HEK293T (cell line): Measurements from ENCODE around the gene RNF26.

Experiments used
- CTCF ChIA-PET: fragments of 350-600 bp; formaldehyde crosslinking; extraction: SDS; loops from one replicate; lab custom pipeline; 2021; ENCODE audit warnings: antibody characterized with exemption, inconsistent platforms; lab: Yijun Ruan, JAX
- POLR2A ChIA-PET: fragments of 350-600 bp; formaldehyde crosslinking; extraction: SDS; loops from one replicate; lab custom pipeline; 2020; ENCODE audit warnings: antibody characterized with exemption, inconsistent platforms; lab: Yijun Ruan, JAX
- DNase-seq: peaks from one replicate; pipeline ENCODE4 v3.0.0; 2012; ENCODE audit warnings: mixed read lengths; ENCODE audit errors: extremely low spot score
- ARNT ChIP-seq: fragments of 450-650 bp; IDR thresholded peaks from 2 replicates; pipeline ENCODE4 v1.6.1; 2017; ENCODE audit warnings: mild to moderate bottlenecking
- BHLHE40 ChIP-seq: fragments of 450-650 bp; IDR thresholded peaks from 2 replicates; pipeline ENCODE4 v1.6.1; 2016; ENCODE audit warnings: mild to moderate bottlenecking, moderate library complexity, borderline replicate concordance
- CTBP1 ChIP-seq: fragments of 450-650 bp; IDR thresholded peaks from 2 replicates; pipeline ENCODE4 v1.6.1; 2016; ENCODE audit warnings: borderline replicate concordance
- ELF4 ChIP-seq: fragments of 450-650 bp; IDR thresholded peaks from 2 replicates; pipeline ENCODE4 v1.6.1; 2017; ENCODE audit warnings: antibody characterized with exemption
- FOXA1 ChIP-seq: fragments of 450-650 bp; IDR thresholded peaks from 2 replicates; pipeline ENCODE4 v1.6.1; 2016; ENCODE audit warnings: mild to moderate bottlenecking
- FOXK2 ChIP-seq: fragments of 450-650 bp; IDR thresholded peaks from 2 replicates; pipeline ENCODE4 v1.6.1; 2016; ENCODE audit warnings: mild to moderate bottlenecking
- FOXM1 ChIP-seq: fragments of 450-650 bp; IDR thresholded peaks from 2 replicates; pipeline ENCODE4 v1.6.1; 2017; ENCODE audit warnings: mild to moderate bottlenecking, borderline replicate concordance
- HDGF ChIP-seq: fragments of 450-650 bp; IDR thresholded peaks from 2 replicates; pipeline ENCODE4 v1.6.1; 2017; ENCODE audit warnings: antibody characterized with exemption, borderline replicate concordance
- L3MBTL2 ChIP-seq: fragments of 450-650 bp; conservative IDR thresholded peaks from 2 replicates; pipeline ENCODE4 v1.6.1; 2016; ENCODE audit warnings: mild to moderate bottlenecking
- LEF1 ChIP-seq: fragments of 450-650 bp; IDR thresholded peaks from 2 replicates; pipeline ENCODE4 v1.6.1; 2017; ENCODE audit warnings: mild to moderate bottlenecking, borderline replicate concordance
- NFRKB ChIP-seq: fragments of 450-650 bp; IDR thresholded peaks from 2 replicates; pipeline ENCODE4 v1.6.1; 2016; ENCODE audit warnings: mild to moderate bottlenecking, moderate library complexity
- SP1 ChIP-seq: fragments of 450-650 bp; IDR thresholded peaks from 2 replicates; pipeline ENCODE4 v1.6.1; 2017
- SUZ12 ChIP-seq: fragments of 450-650 bp; IDR thresholded peaks from 2 replicates; pipeline ENCODE4 v1.6.1; 2016; ENCODE audit warnings: mild to moderate bottlenecking
- TARDBP ChIP-seq: fragments of 450-650 bp; IDR thresholded peaks from 2 replicates; pipeline ENCODE4 v1.6.1; 2016
- ZNF384 ChIP-seq: fragments of 450-650 bp; IDR thresholded peaks from 2 replicates; pipeline ENCODE4 v1.6.1; 2016
- TF ChIP-seq, protein P1 (sequence below): fragments of 450-650 bp; IDR thresholded peaks from 2 replicates; pipeline ENCODE4 v1.6.1; 2016

Gene RNF26

DNA sequence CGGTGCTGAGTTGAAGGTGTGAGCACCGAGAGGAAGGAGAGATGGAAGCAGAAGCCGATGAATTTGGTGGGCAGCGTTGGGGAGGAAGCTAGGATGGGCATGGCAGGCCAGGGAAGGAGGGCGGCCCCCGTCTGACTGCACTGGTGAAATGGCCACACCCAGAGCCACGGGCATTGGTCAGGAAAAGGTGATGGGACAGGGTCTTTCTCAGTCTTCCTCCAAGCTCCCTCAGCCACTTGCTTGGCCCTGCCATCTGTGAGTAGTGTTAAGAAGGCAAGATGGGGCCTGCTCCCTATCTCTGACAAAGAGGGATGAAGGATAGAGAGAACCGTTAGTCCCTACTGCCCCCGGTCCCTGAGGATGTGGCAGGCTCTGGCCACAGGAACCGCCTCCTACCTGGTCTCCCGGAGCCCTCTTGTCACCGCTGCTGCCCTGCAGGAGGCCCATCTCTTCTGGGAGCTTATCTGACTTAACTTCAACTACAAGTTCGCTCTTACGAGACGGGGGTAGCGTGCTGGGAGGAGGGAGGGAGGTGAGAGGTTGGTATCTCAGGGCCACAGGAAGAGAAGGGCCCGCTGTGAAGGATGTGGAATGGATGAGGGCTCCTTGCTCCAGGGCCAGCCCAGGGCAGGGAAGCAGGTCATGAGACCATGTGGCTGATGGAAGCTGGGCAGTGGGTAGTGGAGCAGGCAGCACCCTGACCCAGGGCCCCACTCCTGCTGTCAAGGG is 24.2 kb upstream of the RNF26 start:
- CTCF ChIA-PET, result interaction anchor here (0.8 kb wide), 1 partner anchor 64 kb away, joined by 3 read pairs; no protein-coding TSS in a partner anchor

DNA sequence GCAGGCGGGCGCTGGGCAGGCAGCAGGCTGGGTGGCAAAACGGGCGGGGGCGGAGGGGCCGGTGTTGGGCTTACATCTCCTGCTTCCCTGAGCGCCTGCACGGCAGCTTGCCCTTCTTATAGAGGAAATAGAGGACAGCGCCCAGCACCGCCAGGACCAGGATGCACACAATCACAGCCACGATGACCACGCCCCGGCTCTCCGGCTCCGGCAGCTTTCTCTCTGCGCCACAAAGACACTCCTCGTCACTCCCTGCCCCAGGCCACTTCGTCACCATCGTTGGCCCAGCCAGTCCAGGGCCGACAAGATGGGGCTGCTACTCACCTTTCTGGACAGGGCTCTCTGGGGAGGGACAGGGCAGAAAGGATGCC is 23.7 kb upstream of the RNF26 start:
- no peak for TF ChIP-seq ELF4
- TF ChIP-seq LEF1, result no peak
- no peak for TF ChIP-seq ZNF384
- no peak for TF ChIP-seq BHLHE40
- TF ChIP-seq NFRKB, result no peak
- TF ChIP-seq, protein P1, sequence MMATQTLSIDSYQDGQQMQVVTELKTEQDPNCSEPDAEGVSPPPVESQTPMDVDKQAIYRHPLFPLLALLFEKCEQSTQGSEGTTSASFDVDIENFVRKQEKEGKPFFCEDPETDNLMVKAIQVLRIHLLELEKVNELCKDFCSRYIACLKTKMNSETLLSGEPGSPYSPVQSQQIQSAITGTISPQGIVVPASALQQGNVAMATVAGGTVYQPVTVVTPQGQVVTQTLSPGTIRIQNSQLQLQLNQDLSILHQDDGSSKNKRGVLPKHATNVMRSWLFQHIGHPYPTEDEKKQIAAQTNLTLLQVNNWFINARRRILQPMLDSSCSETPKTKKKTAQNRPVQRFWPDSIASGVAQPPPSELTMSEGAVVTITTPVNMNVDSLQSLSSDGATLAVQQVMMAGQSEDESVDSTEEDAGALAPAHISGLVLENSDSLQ, result no peak
- TF ChIP-seq FOXK2, result no peak
- TF ChIP-seq ARNT, result no peak
- no peak for TF ChIP-seq CTBP1
- TF ChIP-seq TARDBP, result no peak
- TF ChIP-seq FOXM1, result no peak
- TF ChIP-seq SP1, result no peak
- CTCF ChIA-PET, result interaction anchor here (0.8 kb wide), 1 partner anchor 63 kb away, joined by 3 read pairs; no protein-coding TSS in a partner anchor
- POLR2A ChIA-PET, result interaction anchor here (1.1 kb wide), 1 partner anchor 8 kb away, joined by 3 read pairs; no protein-coding TSS in a partner anchor
- no peak for DNase-seq

More for the DNA sequence above, 24.2 kb upstream of the RNF26 start:
- POLR2A ChIA-PET, result interaction anchor here (1.1 to 1.2 kb wide), 2 partner anchors 9 to 24 kb away, joined by 3 to 6 read pairs; partner anchors contain the start of gene RNF26
- DNase-seq, result no peak
- TF ChIP-seq CTBP1 (no peak), L3MBTL2 (no peak), ZNF384 (no peak), FOXK2 (no peak), ELF4 (no peak), FOXM1 (no peak), TARDBP (no peak), HDGF (no peak), SUZ12 (no peak), NFRKB (no peak), FOXA1 (no peak), SP1 (no peak), LEF1 (no peak), BHLHE40 (no peak)
- TF ChIP-seq, protein P1, result no peak

- ChIA-PET POLR2A (no interaction called here), CTCF (interaction anchor here (0.6 to 1.1 kb wide), 2 partner anchors 59 to 406 kb away, joined by 3 read pairs; no protein-coding TSS in a partner anchor)
- no peak for TF ChIP-seq ZNF384
- no peak for TF ChIP-seq SP1
- TF ChIP-seq L3MBTL2, result no peak
- TF ChIP-seq ARNT, result no peak
- TF ChIP-seq, protein P1, result no peak
- TF ChIP-seq LEF1, result no peak
- TF ChIP-seq HDGF, result no peak
- no peak for TF ChIP-seq CTBP1
- TF ChIP-seq FOXA1, result no peak
- no peak for TF ChIP-seq BHLHE40
- TF ChIP-seq TARDBP, result no peak
- TF ChIP-seq FOXK2, result no peak
- TF ChIP-seq NFRKB, result no peak
- no peak for TF ChIP-seq SUZ12
- TF ChIP-seq FOXM1, result no peak
- no peak for TF ChIP-seq ELF4
- no peak for DNase-seq
Observed at GRCh38 chr11:119314726-119315125, 19.6 kb upstream of the RNF26 start.

- ChIA-PET CTCF (interaction anchor here (0.6 to 1.1 kb wide), 3 partner anchors 23 to 406 kb away, joined by 3 to 4 read pairs (median 3); no protein-coding TSS in a partner anchor), POLR2A (interaction anchor here (1.1 kb wide), 1 partner anchor 9 kb away, joined by 3 read pairs; no protein-coding TSS in a partner anchor)
- TF ChIP-seq FOXA1 (no peak), SUZ12 (no peak), ZNF384 (no peak), HDGF (no peak), CTBP1 (no peak), BHLHE40 (no peak), LEF1 (no peak), L3MBTL2 (no peak), FOXK2 (no peak), ELF4 (no peak)
- TF ChIP-seq, protein P1, result no peak
- no peak for DNase-seq
Observed at GRCh38 chr11:119315131-119316015, 19.0 kb upstream of the RNF26 start.
